ENCODE data around the gene NUBPL. TPM values are rescaled to one million over a fixed set of nuclear protein-coding genes. Genes with fewer than 3 reads are reported as not detected.
A peak's percentile ranks its signal among the peaks of the same experiment; 100 is the strongest.
"Not testable (repeated sequence)": the region's sequence is repeated elsewhere in the genome, so short reads cannot be mapped to it uniquely, and the experiment has no call there.

The NUBPL gene
- total RNA-seq, 1 donor from 2014 or later: 14.5 TPM

DNA sequence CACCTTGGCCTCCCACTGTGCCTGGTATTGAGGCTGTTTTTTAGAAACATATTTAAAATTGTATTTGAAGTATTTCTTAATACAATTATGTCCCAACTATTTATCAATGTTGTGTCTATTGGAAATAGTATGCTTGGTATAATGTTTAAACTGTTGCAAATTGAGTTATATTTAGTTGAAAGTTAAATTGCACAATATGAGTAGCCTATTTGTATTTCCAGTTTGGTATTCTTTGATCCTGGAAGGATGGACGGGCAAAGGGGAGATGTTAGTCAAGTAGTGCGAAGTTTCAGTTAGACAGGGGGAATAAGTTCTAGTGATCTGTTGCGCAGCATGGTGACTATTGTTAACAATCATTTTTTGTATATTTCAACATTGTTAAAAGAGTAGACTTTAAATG, 111.5 kb downstream of the NUBPL start:
- no peak for DNase-seq (ENCODE audit: low read depth)

DNA sequence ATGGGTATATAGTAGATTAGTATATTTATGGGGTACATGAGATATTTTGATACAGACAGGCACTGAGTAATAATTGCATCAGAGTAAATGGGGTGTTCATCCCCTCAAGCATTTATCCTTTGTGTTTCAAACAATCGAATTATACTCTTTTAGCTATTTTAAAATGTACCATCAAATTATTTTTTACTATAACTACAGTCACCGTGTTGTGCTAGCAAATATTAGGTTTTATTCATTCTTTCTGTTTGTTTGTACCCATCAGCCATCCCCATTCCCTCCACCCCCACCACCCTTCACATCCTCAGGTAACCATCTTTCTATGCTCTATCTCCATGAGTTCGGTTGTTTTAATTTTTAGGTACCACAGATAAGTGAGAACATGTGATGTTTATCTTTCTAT, 115.8 kb downstream of the NUBPL start:
- DNase-seq (ENCODE audit: low read depth): no peak

DNA sequence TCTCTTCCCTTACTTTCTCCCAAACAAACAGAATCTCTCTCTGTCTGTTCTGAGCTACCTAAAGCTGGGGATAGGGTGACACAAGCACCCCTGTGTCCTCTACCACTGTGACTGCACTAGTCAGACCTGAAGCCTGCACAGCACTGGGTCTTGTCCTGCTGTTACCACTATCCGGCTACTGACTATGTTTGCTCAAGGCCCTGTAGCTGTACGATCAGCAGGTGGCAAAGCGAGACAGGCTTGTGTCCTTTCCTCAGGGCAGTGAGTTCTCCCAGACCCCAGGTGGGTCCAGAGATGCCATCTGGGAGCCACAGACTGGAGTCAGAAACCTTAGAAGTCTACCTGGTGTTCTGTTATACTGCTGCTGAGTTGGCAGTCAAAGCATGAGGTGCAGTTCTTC, 116.4 kb downstream of the NUBPL start:
- no peak for DNase-seq (ENCODE audit: low read depth)

DNA sequence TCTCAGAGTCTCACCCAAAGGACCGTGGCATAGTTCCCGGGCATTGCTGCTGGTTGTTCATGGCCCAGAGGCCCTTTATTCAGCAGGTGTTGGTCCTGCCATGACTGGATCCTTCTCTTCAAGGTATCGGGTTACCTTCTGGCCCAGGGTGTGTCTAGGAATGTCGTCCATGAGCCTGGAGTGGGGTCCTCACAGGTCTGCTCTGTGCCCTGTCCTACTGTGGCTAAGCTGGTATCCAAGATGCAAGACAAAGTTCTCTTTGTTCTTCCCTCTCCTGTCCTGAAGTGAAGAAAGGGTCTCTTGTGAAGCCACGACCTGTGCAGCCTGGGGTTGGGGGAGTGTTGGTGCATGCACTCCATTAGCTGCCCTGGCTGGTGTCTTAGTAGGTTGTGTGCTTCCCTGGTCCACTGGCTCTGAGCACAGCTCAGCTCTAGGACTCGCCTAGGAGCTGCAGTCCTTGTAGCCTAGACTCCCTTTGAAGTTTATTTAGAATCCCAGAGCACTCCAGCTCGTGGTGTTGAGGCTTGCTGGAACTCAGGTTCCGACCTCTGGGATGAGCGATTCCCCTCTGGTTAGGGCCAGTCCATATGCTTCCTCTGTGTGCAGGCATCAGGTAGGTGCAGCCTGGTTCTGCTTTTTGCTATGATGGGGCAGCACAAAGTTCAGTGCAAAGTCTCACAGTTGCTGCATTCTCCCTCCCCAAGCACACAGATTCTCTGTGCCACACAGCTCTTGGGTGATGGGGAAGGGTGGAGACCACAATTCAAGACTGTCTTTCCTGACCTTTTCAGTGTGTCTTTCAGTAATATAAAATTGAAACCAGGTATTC, 117.4 kb downstream of the NUBPL start:
- no peak for DNase-seq (ENCODE audit: low read depth)

DNA sequence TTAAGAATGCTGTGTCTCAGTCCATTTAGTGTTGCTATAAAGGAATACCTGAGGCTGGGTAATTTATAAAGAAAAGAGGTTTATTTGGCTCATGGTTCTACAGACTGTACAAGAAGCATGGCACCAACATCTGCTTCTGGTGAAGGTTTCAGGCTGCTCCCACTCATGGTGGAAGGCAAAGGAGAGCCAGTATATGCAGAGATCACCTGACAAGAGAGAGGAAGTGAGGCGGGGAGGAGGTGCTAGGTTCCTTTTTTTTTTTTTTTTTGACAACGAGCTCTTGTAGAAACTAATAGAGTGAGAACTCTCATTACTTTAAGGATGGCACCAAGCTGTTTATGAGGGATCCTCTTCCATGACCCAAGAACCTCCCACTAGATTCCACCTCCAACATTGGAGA, 121.6 kb downstream of the NUBPL start:
- no peak for DNase-seq (ENCODE audit: low read depth)

DNA sequence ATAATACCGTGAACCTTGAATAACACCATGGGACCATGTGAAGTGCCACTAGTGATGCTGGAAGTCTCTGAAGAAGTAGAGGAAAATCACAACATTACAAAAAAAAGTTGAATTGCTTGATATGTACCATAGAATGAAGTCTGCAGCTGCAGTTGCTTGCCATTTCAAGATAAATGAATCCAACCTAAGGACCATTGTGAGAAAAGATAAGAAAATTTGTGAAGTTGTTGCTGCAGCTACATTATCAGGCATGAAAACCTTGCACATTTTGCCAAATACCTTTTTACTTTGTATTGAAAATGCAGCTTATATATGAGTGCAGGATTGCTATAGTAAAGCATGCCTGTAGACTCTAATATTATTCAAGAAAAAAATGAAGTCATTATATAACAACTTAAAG, 126.5 kb downstream of the NUBPL start:
- DNase-seq (ENCODE audit: low read depth): no peak

DNA sequence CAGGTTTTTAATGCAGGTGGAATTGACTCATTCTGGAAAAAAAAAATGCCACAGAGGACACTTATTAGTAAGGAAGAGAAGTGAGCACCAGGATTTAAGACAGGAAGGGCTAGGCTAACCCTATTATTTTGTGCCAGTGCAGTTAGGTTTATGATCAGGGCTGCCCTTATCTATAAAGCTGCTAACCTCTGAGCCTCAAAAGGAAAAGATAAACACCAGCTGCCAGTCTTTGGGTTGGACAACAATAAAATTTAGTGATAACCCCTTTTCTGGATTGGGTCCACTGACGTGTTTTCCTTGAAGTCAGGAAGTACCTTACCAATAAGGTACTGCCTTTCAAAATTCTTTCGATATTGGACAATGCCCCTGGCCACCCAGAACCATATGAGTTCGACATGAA, 128.9 kb downstream of the NUBPL start:
- DNase-seq (ENCODE audit: low read depth): no peak

DNA sequence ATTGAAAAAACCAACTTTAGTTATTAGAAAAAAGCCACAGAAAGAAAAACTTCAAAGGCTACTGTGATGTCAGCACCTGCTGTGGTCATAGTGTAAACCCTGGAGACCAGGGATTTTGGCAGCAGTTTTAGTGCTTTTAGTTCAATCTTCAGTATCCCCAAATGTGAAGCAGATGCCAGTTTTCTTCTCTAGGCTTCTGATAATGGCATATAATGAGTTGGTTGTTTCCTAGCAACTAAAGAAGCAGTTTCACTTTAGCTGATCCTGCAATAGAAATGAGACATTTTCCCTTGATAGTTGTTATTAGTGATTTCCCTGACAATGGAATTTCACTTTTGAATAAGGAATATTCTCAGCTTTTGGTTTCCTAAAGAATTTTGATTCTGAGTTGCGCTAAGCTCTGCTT, 131.2 kb downstream of the NUBPL start:
- peak; percentile 17 for DNase-seq (ENCODE audit: low read depth)

DNA sequence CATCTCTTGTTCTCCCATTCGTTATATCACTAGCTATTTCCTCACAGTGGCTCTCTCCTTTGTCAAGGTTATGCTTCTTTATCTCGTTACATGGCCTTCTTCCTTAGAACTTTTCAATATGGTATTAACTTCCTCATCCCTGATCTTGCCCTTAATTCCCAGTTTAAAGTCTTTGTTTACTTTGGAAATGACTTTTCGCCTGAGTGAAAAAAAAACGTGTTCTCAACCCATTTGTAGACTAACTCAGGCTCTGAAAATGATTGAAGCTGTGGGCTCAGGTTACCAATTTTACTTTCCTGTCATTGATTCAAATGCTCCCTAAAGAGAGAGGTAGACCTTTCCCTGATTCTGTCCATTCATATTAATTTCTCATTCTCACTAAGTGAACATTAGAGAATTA, 135.2 kb downstream of the NUBPL start:
- DNase-seq (ENCODE audit: low read depth): no peak

DNA sequence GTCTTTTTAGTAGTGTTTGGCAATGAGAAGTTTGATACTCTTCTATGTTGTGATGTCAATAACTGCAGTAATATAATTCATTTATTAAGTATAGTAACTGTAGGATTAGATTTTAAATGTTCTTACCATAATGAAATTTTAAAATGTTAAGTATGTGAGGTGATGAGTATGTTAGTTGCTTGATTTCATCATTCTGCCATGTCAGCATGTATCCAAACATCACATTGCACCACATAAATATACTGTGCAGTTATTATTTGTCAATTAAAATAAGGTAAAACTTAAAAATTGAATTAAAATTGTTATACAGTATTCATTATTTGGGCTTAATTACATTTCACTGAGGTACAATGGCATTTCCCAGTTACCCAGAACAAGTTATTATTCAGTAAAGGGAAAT, 138.6 kb downstream of the NUBPL start:
- DNase-seq (ENCODE audit: low read depth): no peak

DNA sequence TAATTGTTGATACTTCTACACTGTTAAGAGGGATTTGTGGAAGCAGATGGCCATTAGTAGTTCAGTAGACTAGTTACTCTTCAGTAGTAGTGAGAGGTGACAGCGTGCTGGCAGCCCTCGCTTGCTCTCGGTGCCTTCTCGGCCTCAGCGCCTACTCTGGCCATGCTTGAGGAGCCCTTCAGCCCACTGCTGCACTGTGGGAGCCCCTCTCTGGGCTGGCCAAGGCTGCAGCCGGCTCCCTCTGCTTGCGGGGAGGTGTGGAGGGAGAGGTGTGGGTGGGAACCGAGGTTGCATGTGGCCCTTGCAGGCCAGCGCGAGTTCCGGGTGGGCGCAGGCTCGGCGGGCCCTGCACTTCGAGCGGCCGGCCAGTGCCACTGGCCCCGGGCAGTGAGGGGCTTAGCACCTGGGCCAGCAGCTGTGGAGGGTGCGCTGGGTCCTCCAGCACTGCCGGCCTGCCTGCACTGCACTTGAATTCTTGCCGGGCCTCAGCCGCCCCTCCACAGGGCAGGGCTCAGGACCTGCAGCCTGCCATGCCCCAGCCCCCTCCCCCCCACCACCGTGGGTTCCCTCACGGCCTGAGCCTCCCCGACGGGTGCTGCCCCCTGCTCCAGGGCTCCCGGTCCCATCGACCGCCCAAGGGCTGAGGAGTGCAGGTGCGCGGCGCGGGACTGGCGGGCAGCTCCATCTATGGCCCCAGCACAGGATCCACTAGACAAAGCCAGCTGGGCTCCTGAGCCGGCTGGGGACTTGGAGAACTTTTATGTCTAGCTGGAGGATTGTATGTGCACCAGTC, 139.3 kb downstream of the NUBPL start:
- no peak for DNase-seq (ENCODE audit: low read depth)

DNA sequence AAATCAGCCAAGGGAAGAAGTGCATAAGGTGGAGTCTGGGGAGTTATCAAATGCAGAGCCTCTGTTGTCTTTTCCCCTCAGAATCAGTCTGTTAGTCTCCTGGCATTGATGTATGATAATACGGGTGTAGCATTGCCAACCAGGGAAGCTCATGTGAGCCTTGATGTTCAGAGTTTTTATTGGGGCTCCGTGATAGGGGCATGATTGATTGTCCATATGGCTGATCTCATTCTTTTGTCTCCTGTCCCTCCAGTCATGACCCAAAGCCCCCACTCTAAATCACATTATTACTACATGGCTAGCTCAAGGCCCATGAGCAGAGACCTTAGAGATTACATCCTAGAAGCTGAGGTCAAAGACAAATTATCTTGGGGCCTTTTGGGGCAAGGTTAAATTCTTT, 140.9 kb downstream of the NUBPL start:
- DNase-seq (ENCODE audit: low read depth): no peak

DNA sequence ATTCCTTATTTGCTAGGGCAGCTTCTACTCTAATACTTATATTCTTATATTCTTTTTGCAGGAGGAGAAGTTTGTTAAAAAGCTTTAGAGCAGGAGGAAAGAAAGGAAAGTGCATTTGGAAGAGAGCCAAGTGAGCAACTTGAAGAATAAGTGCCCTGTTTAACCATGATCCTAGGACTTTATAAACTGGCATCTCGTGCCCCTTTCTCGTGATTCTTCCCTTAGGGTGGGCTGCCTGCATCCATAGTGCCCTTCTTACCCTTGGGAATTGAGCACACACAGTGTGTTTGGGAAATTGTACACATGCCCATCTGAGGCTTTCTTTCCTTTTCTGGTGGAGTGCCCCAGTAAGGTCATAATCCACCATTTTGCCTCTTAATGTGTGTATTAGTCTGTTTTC, 141.9 kb downstream of the NUBPL start:
- DNase-seq (ENCODE audit: low read depth): no peak

DNA sequence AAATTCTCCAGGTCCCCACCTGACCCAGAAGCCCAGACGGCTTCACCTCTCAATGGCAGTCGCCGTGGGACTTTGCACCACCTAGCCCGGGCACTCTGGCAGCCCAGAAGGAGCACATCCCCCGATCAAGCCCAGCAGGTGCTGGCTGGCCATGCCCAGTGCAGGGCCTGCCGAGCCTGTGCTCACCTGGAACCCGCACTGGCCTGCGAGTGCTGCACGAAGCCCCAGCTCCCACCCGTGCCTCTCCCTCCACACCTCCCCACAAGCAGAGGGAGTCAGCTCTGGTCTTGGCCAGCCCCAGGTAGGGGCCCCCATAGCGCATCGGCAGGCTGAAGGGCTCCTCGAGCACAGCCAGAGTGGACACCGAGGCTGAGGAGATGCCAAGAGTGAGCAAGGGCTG, 144.5 kb downstream of the NUBPL start:
- DNase-seq (ENCODE audit: low read depth): no peak

DNA sequence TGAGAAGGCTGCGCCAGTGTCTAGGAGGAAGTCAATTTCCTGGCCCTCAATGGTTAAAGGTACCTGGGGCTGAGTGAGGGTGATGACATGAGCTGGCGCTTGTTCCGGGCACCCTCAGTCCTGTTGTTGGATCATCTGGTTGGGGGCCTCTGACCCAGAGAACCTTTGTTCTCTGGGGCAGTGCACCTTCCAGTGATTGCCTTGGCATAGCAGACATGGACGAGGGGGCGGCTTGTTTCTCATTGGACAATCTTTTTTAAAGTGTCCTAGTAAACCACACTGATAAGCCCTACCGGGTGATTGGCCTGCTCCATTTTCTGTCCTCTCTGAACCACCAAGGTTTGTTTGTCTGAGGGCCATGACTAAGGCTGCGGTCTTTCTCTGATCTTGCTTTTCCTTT, 147.5 kb downstream of the NUBPL start:
- not testable (repeated sequence) for DNase-seq (ENCODE audit: low read depth)

DNA sequence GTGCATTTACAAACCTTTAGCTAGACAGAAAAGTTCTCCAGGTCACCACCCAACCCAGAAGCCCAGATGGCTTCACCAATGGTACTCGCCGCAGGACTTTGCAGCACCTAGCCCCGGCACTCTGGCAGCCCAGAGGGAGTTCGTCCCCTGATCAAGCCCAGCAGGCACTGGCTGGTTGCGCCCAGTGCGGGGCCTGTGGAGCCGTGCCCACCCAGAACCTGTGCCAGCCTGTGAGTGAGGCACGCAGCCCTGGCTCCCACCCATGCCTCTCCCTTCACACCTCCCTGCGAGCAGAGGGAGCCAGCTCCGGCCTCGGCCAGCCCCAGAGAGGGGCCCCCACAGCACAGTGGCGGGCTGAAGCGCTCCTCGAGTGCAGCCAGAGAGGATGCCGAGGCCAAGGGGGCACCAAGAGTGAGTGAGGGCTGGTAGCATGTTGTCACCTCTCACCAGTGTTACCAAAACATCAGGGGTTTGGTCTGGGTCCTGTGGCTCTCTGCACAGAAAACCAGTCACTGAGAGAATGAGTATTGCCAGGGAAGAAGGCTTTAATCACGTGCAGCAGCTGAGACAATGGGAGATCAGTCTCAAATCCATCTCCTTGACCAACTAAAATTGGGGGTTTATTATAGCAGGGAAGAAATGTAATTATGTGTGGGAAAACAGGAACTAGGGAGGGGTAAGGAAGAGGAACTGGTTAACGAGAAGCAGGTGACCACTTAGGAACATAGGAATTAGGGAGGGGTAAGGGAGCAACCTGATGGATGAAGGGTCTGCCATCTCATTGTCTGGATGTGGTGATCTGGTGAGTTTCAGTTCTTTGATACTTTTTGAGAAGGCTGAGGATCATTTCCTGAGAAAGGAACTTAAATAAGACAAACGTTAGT, 151.3 kb downstream of the NUBPL start:
- no peak for DNase-seq (ENCODE audit: low read depth)

DNA sequence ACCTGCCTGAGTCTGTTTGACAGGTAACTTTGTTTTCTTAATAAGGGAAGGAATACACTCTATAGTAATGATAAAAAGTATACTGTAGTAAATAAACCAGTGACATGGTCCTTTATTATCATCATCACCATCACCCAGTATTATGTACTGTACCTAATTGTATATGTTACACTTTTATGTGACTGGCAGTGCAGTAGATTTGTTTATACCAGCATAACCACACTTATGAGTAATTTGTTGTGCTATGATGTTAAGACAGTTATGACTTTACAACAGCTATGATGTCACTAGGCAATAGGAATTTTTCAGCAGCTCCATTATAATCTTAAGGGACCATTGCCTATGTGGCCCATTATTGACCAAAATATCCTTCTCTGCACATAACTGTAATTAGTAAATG, 155.0 kb downstream of the NUBPL start:
- DNase-seq (ENCODE audit: low read depth): no peak

DNA sequence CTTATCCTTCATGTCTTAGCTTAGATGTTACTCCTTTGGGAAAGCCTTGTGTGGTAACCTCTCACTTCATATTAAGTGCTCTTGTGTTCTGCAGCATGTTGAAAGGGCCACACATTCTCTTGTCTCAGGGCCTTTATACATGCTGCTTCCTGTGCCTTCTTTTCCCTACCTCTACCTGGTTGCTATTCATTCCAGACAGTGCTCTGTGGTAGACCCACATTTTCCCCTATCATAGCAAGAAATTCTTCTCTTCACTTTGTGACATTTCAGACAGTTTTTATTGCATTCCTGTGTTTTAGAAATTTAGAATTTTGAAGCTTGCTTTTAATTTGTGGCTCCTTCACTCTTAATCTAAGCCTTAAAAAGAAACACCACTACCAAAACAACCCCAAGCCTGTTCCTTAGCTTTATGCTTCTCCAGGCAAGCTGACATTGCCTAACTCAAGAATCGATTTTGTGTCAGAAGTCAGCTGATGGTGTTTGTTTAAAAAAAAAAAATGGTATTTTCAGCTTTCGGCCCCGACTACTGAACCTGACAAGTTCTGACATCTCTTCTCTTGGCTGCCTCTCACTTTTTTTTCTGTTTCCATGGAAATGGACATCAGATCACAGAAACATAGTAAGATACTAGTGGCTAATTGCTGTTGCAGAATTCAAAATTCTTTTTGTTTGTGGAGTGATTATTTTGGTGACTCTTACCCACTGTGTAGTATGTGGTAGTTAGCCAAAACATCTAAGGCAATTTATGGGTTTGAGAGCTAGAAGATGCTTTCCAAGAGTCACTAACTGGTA, 156.3 kb downstream of the NUBPL start:
- DNase-seq (ENCODE audit: low read depth): peak; percentile 13

DNA sequence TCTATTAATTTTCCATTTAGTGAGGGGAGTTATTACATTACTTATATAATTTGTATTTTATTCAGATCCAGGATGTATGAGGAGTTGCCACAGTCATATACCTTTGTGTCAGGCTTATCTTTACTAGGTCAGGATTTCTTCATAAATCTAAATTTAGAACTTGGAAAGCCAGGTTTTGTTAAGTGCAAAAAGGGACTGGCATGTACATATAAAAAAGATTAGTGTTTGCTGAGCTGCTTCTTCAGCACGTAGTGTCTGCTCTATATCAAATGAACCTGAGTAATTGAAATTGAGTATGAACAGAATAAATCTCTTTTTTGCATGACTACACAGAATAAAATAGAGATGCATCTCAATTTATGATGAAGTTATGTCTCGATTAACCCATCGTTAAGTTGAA, 157.4 kb downstream of the NUBPL start:
- DNase-seq (ENCODE audit: low read depth): no peak

DNA sequence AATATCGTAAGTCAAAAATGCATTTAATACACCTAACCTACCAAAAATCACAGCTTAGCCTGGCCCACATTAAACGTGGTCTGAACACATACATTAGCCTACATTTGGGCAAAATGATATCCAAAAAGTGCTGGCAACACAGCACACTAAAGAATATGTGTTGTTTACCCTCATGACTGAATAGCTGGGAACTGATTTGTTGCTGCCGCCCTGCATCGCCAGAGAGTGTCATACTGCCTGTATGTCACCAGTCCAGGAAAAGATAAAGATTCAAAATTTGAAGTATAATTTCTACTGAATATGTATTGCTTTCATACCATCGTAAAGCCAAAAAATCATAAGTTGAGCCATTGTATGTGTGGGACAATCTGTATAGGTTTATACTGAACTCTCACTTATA, 157.8 kb downstream of the NUBPL start:
- no peak for DNase-seq (ENCODE audit: low read depth)

DNA sequence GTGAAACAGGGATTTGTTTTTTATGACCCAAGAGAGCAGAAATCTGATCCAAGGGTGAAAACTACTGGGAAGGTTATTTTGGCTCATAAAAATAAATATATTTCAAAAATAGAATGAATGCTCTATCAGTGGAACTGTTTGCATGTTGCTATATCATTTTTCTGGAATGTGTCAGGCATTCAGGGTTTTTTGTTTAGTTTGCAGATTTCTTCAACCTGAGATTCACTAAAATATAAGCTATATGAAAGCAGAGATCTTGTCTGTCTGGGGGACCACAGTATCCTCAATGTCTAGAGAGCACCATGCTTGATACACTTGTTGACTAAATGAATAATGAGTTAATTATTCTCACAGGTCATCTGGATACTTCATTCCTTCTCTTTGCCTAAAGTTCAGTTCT, 165.1 kb downstream of the NUBPL start:
- DNase-seq (ENCODE audit: low read depth): no peak

DNA sequence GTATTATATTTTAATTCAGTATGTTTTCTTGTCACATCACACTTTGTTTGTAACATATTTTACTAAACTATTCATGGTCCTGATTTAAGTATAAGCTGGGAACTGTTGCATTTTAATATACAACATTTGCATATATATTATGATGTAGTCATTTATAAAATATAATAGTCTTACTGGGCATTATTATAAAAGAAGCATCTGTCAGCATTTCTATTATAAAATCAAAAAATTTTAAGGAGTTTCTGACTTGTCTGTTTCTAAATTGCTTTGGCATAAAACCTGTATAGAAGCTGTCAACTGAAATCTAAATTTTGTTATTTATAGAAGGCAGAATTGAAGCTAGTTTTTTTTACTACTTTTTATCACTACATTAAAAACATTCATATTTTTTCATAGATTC, 166.6 kb downstream of the NUBPL start:
- no peak for DNase-seq (ENCODE audit: low read depth)

Measured in renal cortical epithelial cell (primary cell).